ENCODE measurements around the gene TMEM59. TPM values are rescaled to one million over a fixed set of nuclear protein-coding genes. Genes with fewer than 3 reads are reported as not detected.
"Not testable (repeated sequence)": the region's sequence is repeated elsewhere in the genome, so short reads cannot be mapped to it uniquely, and the experiment has no call there.

TMEM59 gene
- total and polyA plus RNA-seq, 2 donors (not counting 1 experiment from before 2014, with no cell fraction given), result 66.3 to 146 TPM

DNA sequence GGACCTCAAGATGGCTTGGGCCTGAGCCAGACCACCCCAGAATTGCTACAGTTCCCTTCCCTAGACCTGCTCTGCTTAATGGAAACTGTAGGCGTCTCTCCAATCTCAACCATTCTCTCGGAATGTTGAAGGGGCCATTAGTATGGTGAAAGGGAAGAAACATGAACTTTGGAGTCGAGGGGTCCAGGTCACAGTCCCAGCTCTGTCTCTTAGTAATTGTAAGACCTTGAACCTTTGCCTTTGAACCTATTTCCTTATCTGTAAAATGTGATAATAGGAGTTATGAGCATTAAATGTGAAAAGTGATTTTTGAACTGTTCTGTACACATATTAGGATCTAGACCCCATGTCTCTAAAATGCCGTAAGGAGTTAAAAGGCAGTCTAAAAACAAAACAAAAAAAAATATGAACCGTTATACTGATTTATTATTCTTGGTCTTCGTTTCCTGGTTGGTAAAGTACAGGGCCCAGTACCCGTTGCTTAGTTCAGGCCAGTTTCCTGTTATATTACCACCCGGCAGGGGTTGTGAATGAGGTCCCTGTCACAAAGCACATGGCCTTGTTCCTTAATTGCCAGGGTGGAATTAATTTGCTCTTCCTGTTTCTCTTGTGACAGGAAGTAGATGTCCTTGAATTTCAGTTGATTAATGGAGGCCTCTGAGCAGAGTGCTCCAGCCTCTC is 42.7 kb upstream of the TMEM59 start:
- no peaks in the 10 kb centered on the region for H4K20me1 ChIP-seq (ENCODE audit: control insufficient read depth, insufficient read depth, low read length, poor library complexity, severe bottlenecking)
- H3K79me2 ChIP-seq (ENCODE audit: control insufficient read depth, insufficient read depth, low read length), result no peaks in the 10 kb centered on the region
- H2AFZ ChIP-seq (ENCODE audit: insufficient read depth, low read depth, low read length, poor library complexity, severe bottlenecking), result peak overlapping the region; percentile 12
- H3K4me2 ChIP-seq (replicated peaks; ENCODE audit: low read depth, low read length, poor library complexity, severe bottlenecking), result no peak overlapping the region
- ChIA-PET POLR2A (no interaction called here), CTCF (interaction anchor here (1.3 kb wide), 1 partner anchor 13 kb away, joined by 3 read pairs; no protein-coding TSS in a partner anchor)
- peaks cover 0 to 6% of the 10 kb centered on the region in 2 donors for H3K4me1 ChIP-seq (ENCODE audit: control insufficient read depth in 2 of 2, insufficient read depth in 2 of 2, low read length in 2 of 2)
- TF ChIP-seq, protein P1, sequence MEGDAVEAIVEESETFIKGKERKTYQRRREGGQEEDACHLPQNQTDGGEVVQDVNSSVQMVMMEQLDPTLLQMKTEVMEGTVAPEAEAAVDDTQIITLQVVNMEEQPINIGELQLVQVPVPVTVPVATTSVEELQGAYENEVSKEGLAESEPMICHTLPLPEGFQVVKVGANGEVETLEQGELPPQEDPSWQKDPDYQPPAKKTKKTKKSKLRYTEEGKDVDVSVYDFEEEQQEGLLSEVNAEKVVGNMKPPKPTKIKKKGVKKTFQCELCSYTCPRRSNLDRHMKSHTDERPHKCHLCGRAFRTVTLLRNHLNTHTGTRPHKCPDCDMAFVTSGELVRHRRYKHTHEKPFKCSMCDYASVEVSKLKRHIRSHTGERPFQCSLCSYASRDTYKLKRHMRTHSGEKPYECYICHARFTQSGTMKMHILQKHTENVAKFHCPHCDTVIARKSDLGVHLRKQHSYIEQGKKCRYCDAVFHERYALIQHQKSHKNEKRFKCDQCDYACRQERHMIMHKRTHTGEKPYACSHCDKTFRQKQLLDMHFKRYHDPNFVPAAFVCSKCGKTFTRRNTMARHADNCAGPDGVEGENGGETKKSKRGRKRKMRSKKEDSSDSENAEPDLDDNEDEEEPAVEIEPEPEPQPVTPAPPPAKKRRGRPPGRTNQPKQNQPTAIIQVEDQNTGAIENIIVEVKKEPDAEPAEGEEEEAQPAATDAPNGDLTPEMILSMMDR (IDR thresholded peaks at IDR 0.05), result no peak
- no peak for TF ChIP-seq EZH2 (IDR thresholded peaks at IDR 0.05; ENCODE audit: borderline replicate concordance, insufficient read depth, low read depth, low read length, poor library complexity, severe bottlenecking)
- H3K27ac ChIP-seq (ENCODE audit: low read length in 2 of 2), result no peak overlapping the region
- Mint-ChIP-seq H3K4me1 (no peaks in the 10 kb centered on the region), H3K27ac (no peak overlapping the region), H3K4me3 (no peak overlapping the region), H3K27me3 (no peaks in the 10 kb centered on the region), H3K9me3 (ENCODE audit: insufficient read depth) (no peaks in the 10 kb centered on the region)
- ATAC-seq (ENCODE audit: low read depth) (no peak), DNase-seq (no peak)
- intact Hi-C loops (cut with micrococcal nuclease), result no loop called here
- H3K9me3 ChIP-seq (ENCODE audit: control extremely low read depth in 1 of 3, control insufficient read depth in 2 of 3, insufficient read depth in 1 of 3, low read length in 2 of 3), result no peaks in the 10 kb centered on the region
- no peak overlapping the region for H3K4me3 ChIP-seq (ENCODE audit: control extremely low read depth in 1 of 5, extremely low read depth in 1 of 5, insufficient read depth in 1 of 5, low read depth in 2 of 5, low read length in 4 of 5)
- H3K36me3 ChIP-seq (replicated peaks in 1 of 2; ENCODE audit: control extremely low read depth in 1 of 2, control insufficient read depth in 1 of 2, extremely low read depth in 1 of 2, insufficient read depth in 2 of 2, low read length in 1 of 2), result peaks cover 1 to 13% of the 10 kb centered on the region in 2 experiments
- H3K27me3 ChIP-seq (replicated peaks in 1 of 4; ENCODE audit: control extremely low read depth in 1 of 4, control insufficient read depth in 3 of 4, insufficient read depth in 4 of 4, low read length in 3 of 4), result no peaks in the 10 kb centered on the region
- 20% methylated on average over 2 of the region's 8 CpGs for WGBS (ENCODE audit: insufficient coverage)
- no peak overlapping the region for H3K9ac ChIP-seq (ENCODE audit: low read length)

DNA sequence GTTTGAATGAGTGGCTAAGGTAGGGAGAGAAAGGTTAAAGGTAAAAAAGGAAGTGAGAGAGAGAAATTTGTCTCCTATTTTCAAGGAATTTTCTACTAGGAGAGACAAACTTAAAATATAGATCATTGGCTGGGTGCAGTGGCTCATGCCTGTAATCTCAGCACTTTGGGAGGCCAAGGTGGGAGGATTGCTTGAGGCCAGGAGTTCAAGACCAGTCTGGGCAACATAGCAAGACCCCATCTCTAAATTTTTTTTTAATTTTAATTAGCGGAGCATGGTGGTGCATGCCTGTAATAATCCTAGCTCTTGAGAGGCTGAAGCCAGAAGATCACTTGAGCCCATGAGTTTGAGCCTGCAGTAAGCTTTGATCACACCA is 41.7 kb upstream of the TMEM59 start:
- H3K27me3 ChIP-seq (replicated peaks in 1 of 4; ENCODE audit: control extremely low read depth in 1 of 4, control insufficient read depth in 3 of 4, insufficient read depth in 4 of 4, low read length in 3 of 4); H2AFZ ChIP-seq (ENCODE audit: insufficient read depth, low read depth, low read length, poor library complexity, severe bottlenecking); ATAC-seq (ENCODE audit: low read depth); DNase-seq; H3K9ac ChIP-seq (ENCODE audit: low read length); H3K4me3 ChIP-seq (ENCODE audit: control extremely low read depth in 1 of 5, extremely low read depth in 1 of 5, insufficient read depth in 1 of 5, low read depth in 2 of 5, low read length in 4 of 5); H3K27ac Mint-ChIP-seq; H3K4me1 ChIP-seq (ENCODE audit: control insufficient read depth in 2 of 2, insufficient read depth in 2 of 2, low read length in 2 of 2); H3K9me3 Mint-ChIP-seq (ENCODE audit: insufficient read depth); H3K4me2 ChIP-seq (replicated peaks; ENCODE audit: low read depth, low read length, poor library complexity, severe bottlenecking); H3K27ac ChIP-seq (ENCODE audit: low read length in 2 of 2); H3K4me3 Mint-ChIP-seq; intact Hi-C loops (cut with micrococcal nuclease); POLR2A ChIA-PET; H4K20me1 ChIP-seq (ENCODE audit: control insufficient read depth, insufficient read depth, low read length, poor library complexity, severe bottlenecking); H3K79me2 ChIP-seq (ENCODE audit: control insufficient read depth, insufficient read depth, low read length); H3K4me1 Mint-ChIP-seq; H3K9me3 ChIP-seq (ENCODE audit: control extremely low read depth in 1 of 3, control insufficient read depth in 2 of 3, insufficient read depth in 1 of 3, low read length in 2 of 3); H3K27me3 Mint-ChIP-seq: not testable (repeated sequence)
- CTCF ChIA-PET, result interaction anchor here (1.3 kb wide), 1 partner anchor 14 kb away, joined by 3 read pairs; no protein-coding TSS in a partner anchor
- no CpG with 5 or more reads among the region's 1 CpG for WGBS (ENCODE audit: insufficient coverage)
- H3K36me3 ChIP-seq (replicated peaks in 1 of 2; ENCODE audit: control extremely low read depth in 1 of 2, control insufficient read depth in 1 of 2, extremely low read depth in 1 of 2, insufficient read depth in 2 of 2, low read length in 1 of 2), result peaks cover 1 to 18% of the 10 kb centered on the region in 2 experiments

All from B cell (primary cell).